Neural cell (in vitro differentiated cells): ENCODE measurements around the gene MNS1. TPM values are rescaled to one million over a fixed set of nuclear protein-coding genes. Genes with fewer than 3 reads are reported as not detected.

Source experiments
- H2AFZ ChIP-seq: fragments of 200-600, 300-800 bp; sonication (generic), shearing (Covaris generic); 2 replicates; pipeline ENCODE4 v1.6.0; 2014; ENCODE audit warnings: low read depth, mild to moderate bottlenecking, antibody characterized with exemption, low read length, moderate library complexity
- H3F3A ChIP-seq: fragments of 200-600 bp; shearing (Covaris generic); 2 replicates; pipeline ENCODE4 v1.6.1; 2016; ENCODE audit warnings: mild to moderate bottlenecking, moderate library complexity, mixed read lengths, antibody characterized with exemption, low read length; ENCODE audit not compliant: insufficient read depth, poor library complexity, severe bottlenecking
- H3K27ac ChIP-seq: fragments of 200-600, 300-800 bp; sonication (generic), shearing (Covaris generic); 2 replicates; pipeline ENCODE4 v1.5.1; 2014; ENCODE audit warnings: mild to moderate bottlenecking, low read length, moderate library complexity
- H3K27me3 ChIP-seq: fragments of 300-800, 200-600 bp; sonication (generic), shearing (Covaris generic); 2 replicates; pipeline ENCODE4 v1.6.0; 2014; ENCODE audit warnings: mild to moderate bottlenecking, low read depth, low read length, moderate library complexity; ENCODE audit not compliant: insufficient read depth
- H3K36me3 ChIP-seq: fragments of 300-800, 200-600 bp; sonication (generic), shearing (Covaris generic); 2 replicates; pipeline ENCODE4 v1.5.1; 2014; ENCODE audit warnings: mild to moderate bottlenecking, antibody characterized with exemption, low read length, moderate library complexity; ENCODE audit not compliant: insufficient read depth
- H3K4me2 ChIP-seq: fragments of 300-800, 200-600 bp; sonication (generic), shearing (Covaris generic); 2 replicates; pipeline ENCODE4 v1.6.0; 2014; ENCODE audit warnings: mild to moderate bottlenecking, low read length
- H3K4me3 ChIP-seq: fragments of 300-800, 200-600 bp; sonication (generic), shearing (Covaris generic); 2 replicates; pipeline ENCODE4 v1.5.1; 2014; ENCODE audit warnings: mild to moderate bottlenecking, low read length, moderate library complexity
- H3K79me2 ChIP-seq: fragments of 200-600 bp; shearing (Covaris generic); replicated peaks from 2 replicates; pipeline ENCODE4 v1.6.0; 2014; ENCODE audit warnings: mild to moderate bottlenecking, low read length, moderate library complexity; ENCODE audit not compliant: insufficient read depth
- H3K9ac ChIP-seq: fragments of 300-800, 200-600 bp; sonication (generic), shearing (Covaris generic); 2 replicates; pipeline ENCODE4 v1.6.1; 2016; ENCODE audit warnings: mild to moderate bottlenecking, low read length, mixed read lengths
- H3K9me2 ChIP-seq: fragments of 200-600 bp; shearing (Covaris generic); 2 replicates; pipeline ENCODE4 v1.6.1; 2016; ENCODE audit warnings: mild to moderate bottlenecking, low read length, mixed read lengths; ENCODE audit not compliant: insufficient read depth
- H3K9me3 ChIP-seq: fragments of 200-600, 300-800 bp; sonication (generic), shearing (Covaris generic); 2 replicates; pipeline ENCODE4 v1.6.1; 2016; ENCODE audit warnings: mild to moderate bottlenecking, mixed run types, low read length, moderate library complexity, mixed read lengths
- H4K20me1 ChIP-seq: fragments of 200-600 bp; shearing (Covaris generic); 2 replicates; pipeline ENCODE4 v1.6.1; 2016; ENCODE audit warnings: mild to moderate bottlenecking, mixed run types; ENCODE audit not compliant: insufficient read depth
- EP300 ChIP-seq: fragments of 450-650 bp; conservative IDR thresholded peaks from 2 replicates; pipeline ENCODE4 v1.6.1; 2014; ENCODE audit warnings: antibody characterized with exemption, mild to moderate bottlenecking, moderate library complexity; ENCODE audit not compliant: poor library complexity, severe bottlenecking
- EZH2 ChIP-seq: fragments of 200-600, 300-800 bp; shearing (Covaris generic), sonication (generic); IDR thresholded peaks from 2 replicates; pipeline ENCODE4 v1.6.1; 2014; ENCODE audit warnings: antibody characterized with exemption, low read length, borderline replicate concordance, mild to moderate bottlenecking; ENCODE audit not compliant: insufficient read depth, poor library complexity, severe bottlenecking
- MXI1 ChIP-seq: fragments of 450-650 bp; conservative IDR thresholded peaks from 2 replicates; pipeline ENCODE4 v1.6.1; 2014; ENCODE audit warnings: antibody characterized with exemption, mild to moderate bottlenecking; ENCODE audit not compliant: poor library complexity, severe bottlenecking
- POLR2AphosphoS5 ChIP-seq: IDR thresholded peaks from 2 replicates; pipeline ENCODE4 v1.6.1; 2012
- RAD21 ChIP-seq: fragments of 450-650 bp; conservative IDR thresholded peaks from 2 replicates; pipeline ENCODE4 v1.6.1; 2014; ENCODE audit warnings: antibody characterized with exemption, mild to moderate bottlenecking, moderate library complexity
- SMC3 ChIP-seq: fragments of 450-650 bp; conservative IDR thresholded peaks from 2 replicates; pipeline ENCODE4 v1.6.1; 2014; ENCODE audit warnings: antibody characterized with exemption, mild to moderate bottlenecking, moderate library complexity; ENCODE audit not compliant: poor library complexity
- TAF1 ChIP-seq: IDR thresholded peaks from 2 replicates; pipeline ENCODE4 v1.6.1; 2012; ENCODE audit warnings: low read depth
- polyA plus RNA-seq: library from polyadenylated mRNA; depleted of rRNA; stranded (reverse); fragments of >200 nt; gene quantifications from 2 replicates; pipeline ENCODE4 v1.2.3, GENCODE V29; 2014
- TF ChIP-seq, protein P1 (sequence below): fragments of 450-650 bp; IDR thresholded peaks from 2 replicates; pipeline ENCODE4 v1.5.1; 2014; ENCODE audit warnings: antibody characterized with exemption, mild to moderate bottlenecking, moderate library complexity; ENCODE audit not compliant: poor library complexity, severe bottlenecking
- TF ChIP-seq, protein P2 (sequence below): IDR thresholded peaks from 2 replicates; pipeline ENCODE4 v1.6.1; 2012; ENCODE audit warnings: borderline replicate concordance

The MNS1 gene
- polyA plus RNA-seq, 1 donor from 2014 or later: not detected

DNA sequence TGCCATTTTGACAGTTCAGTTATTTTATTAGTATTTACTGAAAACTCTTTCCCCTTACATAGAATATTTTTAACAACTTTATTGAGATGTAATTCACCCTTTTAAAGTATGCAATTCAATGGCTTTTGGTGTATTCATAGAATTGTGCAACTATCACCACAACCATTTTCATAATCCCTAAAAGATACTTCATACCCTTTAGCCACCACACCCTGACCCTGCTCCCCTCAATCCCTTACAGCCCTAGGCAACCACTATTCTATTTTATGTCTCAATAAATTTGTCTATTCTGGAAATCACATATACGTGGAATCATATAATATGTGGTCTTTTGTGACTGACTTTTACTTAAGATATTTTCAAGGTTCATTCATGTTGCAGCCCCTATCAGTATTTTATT, 70.0 kb downstream of the MNS1 start:
- Histone ChIP-seq H2AFZ (no peak overlapping the region), H3K4me2 (no peak overlapping the region), H3K27me3 (no peaks in the 10 kb centered on the region), H3F3A (no peaks in the 10 kb centered on the region), H4K20me1 (no peaks in the 10 kb centered on the region), H3K9me3 (no peaks in the 10 kb centered on the region), H3K36me3 (peaks cover 7% of the 10 kb centered on the region), H3K9me2 (no peaks in the 10 kb centered on the region), H3K9ac (no peak overlapping the region), H3K4me3 (no peak overlapping the region), H3K79me2 (no peaks in the 10 kb centered on the region), H3K27ac (no peak overlapping the region)
- no peak for TF ChIP-seq EP300
- TF ChIP-seq, protein P1, sequence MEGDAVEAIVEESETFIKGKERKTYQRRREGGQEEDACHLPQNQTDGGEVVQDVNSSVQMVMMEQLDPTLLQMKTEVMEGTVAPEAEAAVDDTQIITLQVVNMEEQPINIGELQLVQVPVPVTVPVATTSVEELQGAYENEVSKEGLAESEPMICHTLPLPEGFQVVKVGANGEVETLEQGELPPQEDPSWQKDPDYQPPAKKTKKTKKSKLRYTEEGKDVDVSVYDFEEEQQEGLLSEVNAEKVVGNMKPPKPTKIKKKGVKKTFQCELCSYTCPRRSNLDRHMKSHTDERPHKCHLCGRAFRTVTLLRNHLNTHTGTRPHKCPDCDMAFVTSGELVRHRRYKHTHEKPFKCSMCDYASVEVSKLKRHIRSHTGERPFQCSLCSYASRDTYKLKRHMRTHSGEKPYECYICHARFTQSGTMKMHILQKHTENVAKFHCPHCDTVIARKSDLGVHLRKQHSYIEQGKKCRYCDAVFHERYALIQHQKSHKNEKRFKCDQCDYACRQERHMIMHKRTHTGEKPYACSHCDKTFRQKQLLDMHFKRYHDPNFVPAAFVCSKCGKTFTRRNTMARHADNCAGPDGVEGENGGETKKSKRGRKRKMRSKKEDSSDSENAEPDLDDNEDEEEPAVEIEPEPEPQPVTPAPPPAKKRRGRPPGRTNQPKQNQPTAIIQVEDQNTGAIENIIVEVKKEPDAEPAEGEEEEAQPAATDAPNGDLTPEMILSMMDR: no peak
- no peak for TF ChIP-seq SMC3
- TF ChIP-seq, protein P2, sequence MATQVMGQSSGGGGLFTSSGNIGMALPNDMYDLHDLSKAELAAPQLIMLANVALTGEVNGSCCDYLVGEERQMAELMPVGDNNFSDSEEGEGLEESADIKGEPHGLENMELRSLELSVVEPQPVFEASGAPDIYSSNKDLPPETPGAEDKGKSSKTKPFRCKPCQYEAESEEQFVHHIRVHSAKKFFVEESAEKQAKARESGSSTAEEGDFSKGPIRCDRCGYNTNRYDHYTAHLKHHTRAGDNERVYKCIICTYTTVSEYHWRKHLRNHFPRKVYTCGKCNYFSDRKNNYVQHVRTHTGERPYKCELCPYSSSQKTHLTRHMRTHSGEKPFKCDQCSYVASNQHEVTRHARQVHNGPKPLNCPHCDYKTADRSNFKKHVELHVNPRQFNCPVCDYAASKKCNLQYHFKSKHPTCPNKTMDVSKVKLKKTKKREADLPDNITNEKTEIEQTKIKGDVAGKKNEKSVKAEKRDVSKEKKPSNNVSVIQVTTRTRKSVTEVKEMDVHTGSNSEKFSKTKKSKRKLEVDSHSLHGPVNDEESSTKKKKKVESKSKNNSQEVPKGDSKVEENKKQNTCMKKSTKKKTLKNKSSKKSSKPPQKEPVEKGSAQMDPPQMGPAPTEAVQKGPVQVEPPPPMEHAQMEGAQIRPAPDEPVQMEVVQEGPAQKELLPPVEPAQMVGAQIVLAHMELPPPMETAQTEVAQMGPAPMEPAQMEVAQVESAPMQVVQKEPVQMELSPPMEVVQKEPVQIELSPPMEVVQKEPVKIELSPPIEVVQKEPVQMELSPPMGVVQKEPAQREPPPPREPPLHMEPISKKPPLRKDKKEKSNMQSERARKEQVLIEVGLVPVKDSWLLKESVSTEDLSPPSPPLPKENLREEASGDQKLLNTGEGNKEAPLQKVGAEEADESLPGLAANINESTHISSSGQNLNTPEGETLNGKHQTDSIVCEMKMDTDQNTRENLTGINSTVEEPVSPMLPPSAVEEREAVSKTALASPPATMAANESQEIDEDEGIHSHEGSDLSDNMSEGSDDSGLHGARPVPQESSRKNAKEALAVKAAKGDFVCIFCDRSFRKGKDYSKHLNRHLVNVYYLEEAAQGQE: no peak
- TF ChIP-seq EZH2: no peak
- TF ChIP-seq MXI1: no peak
- no peak for TF ChIP-seq RAD21
- TF ChIP-seq POLR2AphosphoS5: no peak
- TF ChIP-seq TAF1: no peak

DNA sequence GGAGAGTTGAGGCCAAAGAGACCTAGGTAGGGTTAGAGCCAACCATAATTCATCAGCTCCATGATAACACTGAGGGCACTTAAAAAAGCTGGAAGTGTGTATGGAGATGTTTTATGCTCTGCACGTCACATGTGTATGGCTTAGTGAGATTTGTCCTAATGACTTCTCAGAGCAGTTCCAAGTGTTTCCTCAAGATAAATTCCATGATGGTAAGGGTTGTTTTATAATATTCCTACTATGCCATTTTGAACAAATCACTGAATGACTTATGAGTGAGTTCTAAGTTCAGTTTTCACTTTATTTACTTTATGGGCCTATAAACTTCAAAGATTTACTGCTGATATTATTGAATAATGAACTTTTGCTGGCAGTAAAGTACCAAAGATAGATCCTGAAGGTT, 71.7 kb downstream of the MNS1 start:
- Histone ChIP-seq H3F3A (no peaks in the 10 kb centered on the region), H3K9me2 (no peaks in the 10 kb centered on the region), H3K27ac (no peak overlapping the region), H3K4me2 (no peak overlapping the region), H3K9me3 (no peaks in the 10 kb centered on the region), H3K4me3 (no peak overlapping the region), H2AFZ (no peak overlapping the region), H3K79me2 (no peaks in the 10 kb centered on the region), H4K20me1 (no peaks in the 10 kb centered on the region), H3K36me3 (peaks cover 7% of the 10 kb centered on the region), H3K9ac (no peak overlapping the region), H3K27me3 (no peaks in the 10 kb centered on the region)
- TF ChIP-seq POLR2AphosphoS5: no peak
- no peak for TF ChIP-seq TAF1
- TF ChIP-seq, protein P2: no peak
- TF ChIP-seq, protein P1: no peak
- no peak for TF ChIP-seq RAD21
- no peak for TF ChIP-seq EP300
- TF ChIP-seq SMC3: no peak
- TF ChIP-seq EZH2: no peak
